ENCODE measurements around the gene PIK3R4.

The PIK3R4 gene

GRCh38 chr3:130686833-130687232 lies 59.8 kb downstream of the PIK3R4 start:
- ATAC-seq (no peak), DNase-seq (ENCODE audit: low spot score in 2 of 2) (no peak)
- Mint-ChIP-seq H3K27ac (no peak overlapping the region), H3K9me3 (no peaks in the 10 kb centered on the region), H3K4me1 (no peaks in the 10 kb centered on the region), H3K36me3 (peaks cover 60% of the 10 kb centered on the region), H3K4me3 (no peak overlapping the region)

- H3K27ac Mint-ChIP-seq: peak overlapping the region; percentile 1
- H3K4me3 Mint-ChIP-seq: no peak overlapping the region
- H3K9me3 Mint-ChIP-seq: no peaks in the 10 kb centered on the region
- no peaks in the 10 kb centered on the region for H3K4me1 Mint-ChIP-seq
- ATAC-seq (no peak), DNase-seq (ENCODE audit: low spot score in 2 of 2) (no peak)
- H3K36me3 Mint-ChIP-seq: peaks cover 81% of the 10 kb centered on the region
Measured at GRCh38 chr3:130682131-130682530, 64.5 kb downstream of the PIK3R4 start.

GRCh38 chr3:130679218-130679617 lies 67.4 kb downstream of the PIK3R4 start:
- H3K36me3 Mint-ChIP-seq: peaks cover 75% of the 10 kb centered on the region
- H3K27ac Mint-ChIP-seq: no peak overlapping the region
- ATAC-seq: no peak
- DNase-seq (ENCODE audit: low spot score in 2 of 2): no peak
- H3K9me3 Mint-ChIP-seq: no peaks in the 10 kb centered on the region
- H3K4me1 Mint-ChIP-seq: no peaks in the 10 kb centered on the region
- no peak overlapping the region for H3K4me3 Mint-ChIP-seq

GRCh38 chr3:130677343-130677742 lies 69.3 kb downstream of the PIK3R4 start:
- no peaks in the 10 kb centered on the region for H3K4me1 Mint-ChIP-seq
- H3K36me3 Mint-ChIP-seq: peaks cover 57% of the 10 kb centered on the region
- no peak overlapping the region for H3K27ac Mint-ChIP-seq

GRCh38 chr3:130671545-130672312 lies 74.9 kb downstream of the PIK3R4 start:
- no peak for DNase-seq (ENCODE audit: low spot score in 2 of 2)
- Mint-ChIP-seq H3K27ac (no peak overlapping the region), H3K36me3 (peaks cover 12% of the 10 kb centered on the region), H3K4me1 (no peaks in the 10 kb centered on the region), H3K9me3 (no peaks in the 10 kb centered on the region), H3K4me3 (no peak overlapping the region)
- ATAC-seq: no peak

More at GRCh38 chr3:130677343-130677742, 69.3 kb downstream of the PIK3R4 start:
- no peaks in the 10 kb centered on the region for H3K9me3 Mint-ChIP-seq
- DNase-seq (ENCODE audit: low spot score in 2 of 2): no peak
- no peak for ATAC-seq
- H3K4me3 Mint-ChIP-seq: no peak overlapping the region

- Mint-ChIP-seq H3K27ac (no peak overlapping the region), H3K4me1 (no peaks in the 10 kb centered on the region), H3K4me3 (no peak overlapping the region), H3K36me3 (peaks cover 4% of the 10 kb centered on the region), H3K9me3 (no peaks in the 10 kb centered on the region)
- no peak for ATAC-seq
- DNase-seq (ENCODE audit: low spot score in 2 of 2): no peak
Measured at GRCh38 chr3:130669740-130670139, 76.9 kb downstream of the PIK3R4 start.

GRCh38 chr3:130663092-130663491 lies 83.5 kb downstream of the PIK3R4 start:
- Mint-ChIP-seq H3K27ac (no peak overlapping the region), H3K4me3 (no peak overlapping the region)
- no peak for ATAC-seq

GRCh38 chr3:130662501-130662996 lies 84.1 kb downstream of the PIK3R4 start:
- no peaks in the 10 kb centered on the region for H3K36me3 Mint-ChIP-seq

More at GRCh38 chr3:130663092-130663491, 83.5 kb downstream of the PIK3R4 start:
- H3K4me1 Mint-ChIP-seq: no peaks in the 10 kb centered on the region
- no peaks in the 10 kb centered on the region for H3K36me3 Mint-ChIP-seq
- no peak for DNase-seq (ENCODE audit: low spot score in 2 of 2)
- no peaks in the 10 kb centered on the region for H3K9me3 Mint-ChIP-seq

GRCh38 chr3:130661140-130661891 lies 85.3 kb downstream of the PIK3R4 start:
- Mint-ChIP-seq H3K36me3 (no peaks in the 10 kb centered on the region), H3K9me3 (no peaks in the 10 kb centered on the region), H3K27ac (no peak overlapping the region), H3K4me1 (no peaks in the 10 kb centered on the region), H3K4me3 (no peak overlapping the region)
- ATAC-seq (no peak), DNase-seq (ENCODE audit: low spot score in 2 of 2) (no peak)

More at GRCh38 chr3:130662501-130662996, 84.1 kb downstream of the PIK3R4 start:
- ATAC-seq: no peak
- Mint-ChIP-seq H3K4me3 (no peak overlapping the region), H3K27ac (no peak overlapping the region), H3K9me3 (no peaks in the 10 kb centered on the region), H3K4me1 (no peaks in the 10 kb centered on the region)
- DNase-seq (ENCODE audit: low spot score in 2 of 2): no peak

- H3K27ac Mint-ChIP-seq: no peak overlapping the region
Measured at GRCh38 chr3:130659911-130660310, 86.7 kb downstream of the PIK3R4 start.

GRCh38 chr3:130658678-130659077 lies 88.0 kb downstream of the PIK3R4 start:
- Mint-ChIP-seq H3K9me3 (no peaks in the 10 kb centered on the region), H3K4me1 (no peaks in the 10 kb centered on the region), H3K36me3 (no peaks in the 10 kb centered on the region), H3K27ac (no peak overlapping the region), H3K4me3 (no peak overlapping the region)
- DNase-seq (ENCODE audit: low spot score in 2 of 2) (no peak), ATAC-seq (no peak)

More at GRCh38 chr3:130659911-130660310, 86.7 kb downstream of the PIK3R4 start:
- Mint-ChIP-seq H3K4me1 (no peaks in the 10 kb centered on the region), H3K4me3 (no peak overlapping the region), H3K36me3 (no peaks in the 10 kb centered on the region), H3K9me3 (no peaks in the 10 kb centered on the region)
- no peak for ATAC-seq
- DNase-seq (ENCODE audit: low spot score in 2 of 2): no peak

GRCh38 chr3:130656627-130657026 lies 90.0 kb downstream of the PIK3R4 start:
- Mint-ChIP-seq H3K4me3 (no peak overlapping the region), H3K9me3 (no peaks in the 10 kb centered on the region), H3K4me1 (no peaks in the 10 kb centered on the region), H3K27ac (no peak overlapping the region), H3K36me3 (no peaks in the 10 kb centered on the region)
- ATAC-seq (no peak), DNase-seq (ENCODE audit: low spot score in 2 of 2) (no peak)

- H3K27ac Mint-ChIP-seq: no peak overlapping the region
- no peaks in the 10 kb centered on the region for H3K9me3 Mint-ChIP-seq
- ATAC-seq (no peak), DNase-seq (ENCODE audit: low spot score in 2 of 2) (no peak)
- no peaks in the 10 kb centered on the region for H3K4me1 Mint-ChIP-seq
- no peaks in the 10 kb centered on the region for H3K36me3 Mint-ChIP-seq
- H3K4me3 Mint-ChIP-seq: no peak overlapping the region
Measured at GRCh38 chr3:130654921-130655320, 91.7 kb downstream of the PIK3R4 start.

- Mint-ChIP-seq H3K9me3 (no peaks in the 10 kb centered on the region), H3K4me1 (no peaks in the 10 kb centered on the region)
- ATAC-seq: no peak
Measured at GRCh38 chr3:130654091-130654490, 92.5 kb downstream of the PIK3R4 start.

GRCh38 chr3:130649061-130649654 lies 97.5 kb downstream of the PIK3R4 start:
- Mint-ChIP-seq H3K4me3 (no peak overlapping the region), H3K27ac (no peak overlapping the region), H3K4me1 (no peaks in the 10 kb centered on the region), H3K9me3 (no peaks in the 10 kb centered on the region), H3K36me3 (no peaks in the 10 kb centered on the region)
- no peak for ATAC-seq
- no peak for DNase-seq (ENCODE audit: low spot score in 2 of 2)

More at GRCh38 chr3:130654091-130654490, 92.5 kb downstream of the PIK3R4 start:
- DNase-seq (ENCODE audit: low spot score in 2 of 2): no peak
- Mint-ChIP-seq H3K4me3 (no peak overlapping the region), H3K36me3 (no peaks in the 10 kb centered on the region), H3K27ac (no peak overlapping the region)

Measured in stimulated activated effector memory CD8-positive, alpha-beta T cell treated with anti-CD3 and anti-CD28 coated beads, Interleukin-12 subunit alpha, Interleukin-12 subunit beta, amount 100 ng/mL, for 72 hours (primary cell).